NCI-H1694 (cell line): ENCODE measurements around the gene HNRNPH3.

Experiments used
- DNase-seq: peaks from one replicate; lab custom pipeline; 2025; lab: John Stamatoyannopoulos, UW

The HNRNPH3 gene

GRCh38 chr10:68385740-68386139, 53.9 kb downstream of the HNRNPH3 start:
- no peak for DNase-seq
